ENCODE measurements around the gene NAPB.

The NAPB gene

GRCh38 chr20:23437126-23437899, 16.0 kb upstream of the NAPB start:
- no peak for DNase-seq

- DNase-seq = no peak
Observed at GRCh38 chr20:23436681-23437080, 15.4 kb upstream of the NAPB start.

DNA sequence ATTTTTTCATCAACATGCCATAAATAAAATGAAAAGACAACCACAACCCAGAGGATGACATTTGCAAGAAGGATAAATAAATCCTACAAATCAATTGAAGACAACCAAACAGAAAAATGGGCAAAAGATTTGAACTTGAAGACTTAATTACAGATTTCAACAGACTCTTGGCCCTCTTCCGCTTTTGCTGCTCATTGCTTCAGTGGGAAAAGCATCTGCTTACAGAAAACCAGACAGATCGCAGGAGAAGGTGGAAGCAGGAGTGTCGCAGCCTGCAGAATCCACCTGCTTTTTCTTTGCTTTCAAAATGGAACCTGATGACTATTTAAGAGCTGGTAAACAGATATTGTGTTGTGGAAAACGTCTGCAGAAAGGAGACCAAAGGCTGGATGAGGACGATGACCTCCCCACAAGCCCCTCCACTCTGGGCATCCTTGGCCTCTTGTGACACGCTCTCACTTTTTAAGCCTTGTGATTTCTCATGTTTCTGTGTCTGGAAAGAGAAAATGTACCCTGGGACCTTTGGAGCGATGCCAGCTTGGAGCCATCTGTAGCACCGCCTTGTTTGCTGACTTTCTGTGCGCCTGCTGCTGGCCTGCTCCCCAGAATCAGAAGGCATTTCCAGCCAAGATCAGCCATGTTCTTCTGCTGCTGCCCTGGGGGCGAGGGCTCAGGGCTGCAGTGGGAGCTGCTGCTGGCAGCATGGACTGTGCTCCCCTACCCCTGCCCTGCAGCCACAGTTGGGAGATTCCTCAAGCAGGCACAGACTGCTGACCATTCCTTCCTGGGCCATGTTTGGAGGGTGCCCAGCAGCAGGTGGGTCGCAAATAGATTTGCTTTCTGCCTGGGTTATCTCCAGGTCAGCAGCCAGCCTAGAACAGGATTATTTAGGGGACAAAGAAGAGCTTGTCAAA, 14.6 kb upstream of the NAPB start:
- DNase-seq = no peak

DNA sequence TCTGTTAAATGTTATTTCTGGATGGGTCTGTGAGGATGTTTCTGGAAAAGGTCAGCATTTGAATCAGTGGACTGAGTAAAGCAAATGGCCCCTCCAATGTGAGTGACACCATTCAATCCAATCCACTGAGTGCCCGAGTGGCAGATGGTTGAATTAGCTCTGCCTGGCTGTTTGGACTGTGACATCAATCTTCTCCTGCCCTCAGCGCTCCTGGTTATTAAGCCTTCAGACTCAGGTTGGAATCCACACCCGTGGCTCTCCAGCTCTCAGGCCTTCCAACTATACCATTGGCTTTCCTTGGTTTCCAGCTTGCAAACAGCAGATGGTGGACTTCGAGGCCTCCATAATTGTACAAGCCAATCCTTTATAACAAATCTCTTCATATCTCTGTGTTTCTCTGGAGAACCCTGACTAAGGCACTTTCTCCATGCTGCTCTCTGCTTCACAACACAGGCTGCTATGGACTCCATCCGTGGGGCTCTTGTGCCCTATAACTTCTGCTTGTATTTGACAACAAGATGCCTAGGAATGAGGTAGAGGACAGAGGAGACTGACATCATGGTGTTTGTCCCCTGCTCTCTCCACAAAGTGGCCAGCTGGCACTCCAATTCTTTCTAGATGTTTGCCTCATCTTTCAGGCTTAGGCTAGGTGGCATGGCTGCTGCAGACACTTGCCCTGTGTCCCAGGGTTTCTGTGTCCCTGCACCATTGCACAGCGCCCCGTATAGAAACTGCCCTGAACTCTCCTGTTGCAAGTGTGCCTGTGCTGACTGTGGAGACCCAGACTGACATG, 13.4 kb upstream of the NAPB start:
- DNase-seq = no peak

GRCh38 chr20:23433628-23434027, 12.3 kb upstream of the NAPB start:
- no peak for DNase-seq

GRCh38 chr20:23425129-23425528, 3.8 kb upstream of the NAPB start:
- no peak for DNase-seq

GRCh38 chr20:23419995-23420901, 1.0 kb downstream of the NAPB start:
- DNase-seq = peak; percentile 36

- no peak for DNase-seq
Observed at GRCh38 chr20:23419657-23419994, 1.7 kb downstream of the NAPB start.

DNA sequence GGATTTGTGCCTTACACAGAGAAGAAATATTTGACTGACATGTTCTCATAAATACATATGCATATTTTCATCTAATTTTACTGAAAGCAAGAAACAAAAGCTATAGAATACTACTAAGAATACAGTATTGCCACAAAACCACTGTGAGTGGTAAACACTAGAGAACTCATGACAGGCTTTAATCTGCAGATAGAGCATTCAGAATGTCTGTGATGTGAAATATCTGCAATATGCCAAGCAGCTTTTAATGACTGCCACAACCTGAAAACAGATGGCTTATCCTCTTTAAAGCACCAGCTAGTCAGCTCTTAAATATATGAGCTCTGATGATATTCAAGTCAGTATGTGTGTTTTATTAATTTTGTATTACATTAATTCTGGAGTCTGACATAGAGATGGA, 3.4 kb downstream of the NAPB start:
- no peak for DNase-seq

DNA sequence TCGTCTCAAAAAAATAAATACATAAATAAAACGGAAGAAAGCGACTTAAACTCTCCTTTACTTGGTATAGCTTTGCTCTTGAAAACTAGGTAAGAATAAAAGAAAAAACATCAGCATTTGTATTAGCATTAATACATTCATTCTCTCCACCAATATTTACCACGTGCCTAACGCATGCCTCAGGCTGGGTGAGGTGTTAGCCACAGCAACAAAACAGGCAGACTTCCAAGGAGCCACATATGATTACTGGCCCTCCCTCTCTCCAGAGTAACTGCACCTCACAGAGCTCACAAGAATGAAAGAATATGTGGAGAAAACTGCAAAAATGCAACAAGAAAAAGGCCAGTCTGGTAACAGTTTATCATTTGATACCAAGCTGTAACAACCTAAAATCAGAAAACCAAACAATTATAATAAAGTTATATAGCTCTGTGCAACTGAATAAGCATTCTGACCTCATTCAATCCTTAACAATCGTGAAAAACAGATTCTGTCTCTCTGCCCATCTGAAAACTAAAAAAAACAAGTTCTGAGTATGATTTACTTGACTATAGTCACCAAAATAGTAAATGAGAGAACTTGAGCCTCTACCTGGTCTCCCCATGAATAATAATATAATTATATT, 5.2 kb downstream of the NAPB start:
- DNase-seq = no peak

GRCh38 chr20:23415555-23415954, 5.7 kb downstream of the NAPB start:
- DNase-seq = no peak

DNA sequence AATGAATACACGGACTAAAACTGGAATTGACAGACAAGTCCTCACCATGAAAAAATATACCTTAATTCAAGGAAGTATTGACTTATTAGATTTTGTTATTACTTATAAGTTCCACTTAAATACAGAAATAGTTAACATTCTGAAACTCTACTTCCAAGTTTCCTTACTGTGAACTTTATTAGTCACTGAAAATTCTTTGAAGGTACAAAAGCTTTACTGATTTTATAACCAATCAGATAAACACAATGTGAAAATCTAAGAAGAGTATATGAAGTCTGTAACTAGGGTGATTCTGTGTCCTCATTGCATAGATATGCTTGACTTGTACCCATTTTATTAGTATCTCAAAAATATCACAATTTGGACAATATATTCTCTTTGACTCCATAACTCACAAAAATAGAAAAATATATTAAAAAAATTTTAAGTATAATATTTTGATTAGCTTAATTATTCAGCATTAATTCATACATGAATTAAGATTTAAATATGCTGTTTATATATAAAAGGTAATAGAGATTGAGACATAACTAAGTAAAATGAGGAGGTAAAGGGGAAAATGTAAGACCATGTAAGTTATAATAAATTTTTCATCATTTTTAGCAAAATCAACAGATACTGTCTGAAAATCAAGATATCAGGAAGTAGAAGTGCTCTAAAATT, 6.6 kb downstream of the NAPB start:
- DNase-seq = no peak

GRCh38 chr20:23413862-23414422, 7.3 kb downstream of the NAPB start:
- DNase-seq = no peak

DNA sequence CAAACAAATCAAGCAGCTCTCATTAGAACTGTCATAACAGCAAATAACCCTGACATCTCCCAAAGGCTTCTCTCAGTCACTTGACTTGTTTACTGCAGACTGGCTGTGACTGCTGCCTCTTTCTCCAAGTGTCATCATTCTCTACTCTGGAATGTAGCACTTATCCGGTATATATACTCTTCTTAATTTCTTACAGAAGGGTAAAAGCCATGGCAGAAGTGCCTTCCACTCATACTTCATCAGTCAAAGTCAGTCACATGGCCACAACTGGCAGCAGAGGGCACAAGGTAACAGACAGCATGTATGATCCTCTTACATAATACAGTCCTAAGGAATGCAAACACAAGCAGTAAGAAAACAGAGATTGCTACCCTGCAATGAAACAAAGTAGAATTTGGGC, 9.3 kb downstream of the NAPB start:
- DNase-seq = no peak

DNA sequence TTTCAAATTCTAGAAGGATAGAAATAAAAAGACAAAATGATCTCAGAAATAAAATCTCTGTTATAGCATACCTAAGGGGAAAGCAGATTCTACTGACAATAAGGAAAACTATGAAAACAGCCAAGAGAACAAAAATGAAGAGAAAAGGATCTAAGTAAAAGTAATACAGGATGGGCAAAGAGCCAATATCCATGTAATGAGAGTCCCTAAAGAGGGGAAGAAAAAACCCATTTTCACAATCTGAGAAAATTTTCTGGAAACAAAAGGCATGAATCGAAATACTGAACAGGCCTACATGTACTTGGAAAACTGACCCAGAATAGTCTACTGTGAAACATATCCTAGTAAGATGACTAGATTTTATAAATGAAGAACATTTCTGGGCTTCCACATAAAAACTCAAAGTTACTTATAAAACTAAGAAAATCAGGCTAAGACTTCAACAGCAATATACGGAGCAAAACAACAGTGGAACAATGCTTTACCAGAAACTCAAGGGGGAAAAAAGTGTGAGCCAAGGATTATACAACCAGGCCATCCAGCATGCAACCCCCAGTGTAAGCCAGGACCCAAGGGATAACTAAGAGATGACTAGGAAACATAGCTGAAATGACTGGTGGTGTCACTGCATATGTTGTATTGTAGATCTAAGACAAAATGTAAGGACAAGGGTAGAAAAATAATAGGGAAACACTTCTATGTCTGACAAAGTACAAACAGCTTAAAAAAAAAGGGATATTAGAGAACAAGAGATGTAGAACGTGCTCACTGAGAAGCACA, 10.2 kb downstream of the NAPB start:
- no peak for DNase-seq

DNA sequence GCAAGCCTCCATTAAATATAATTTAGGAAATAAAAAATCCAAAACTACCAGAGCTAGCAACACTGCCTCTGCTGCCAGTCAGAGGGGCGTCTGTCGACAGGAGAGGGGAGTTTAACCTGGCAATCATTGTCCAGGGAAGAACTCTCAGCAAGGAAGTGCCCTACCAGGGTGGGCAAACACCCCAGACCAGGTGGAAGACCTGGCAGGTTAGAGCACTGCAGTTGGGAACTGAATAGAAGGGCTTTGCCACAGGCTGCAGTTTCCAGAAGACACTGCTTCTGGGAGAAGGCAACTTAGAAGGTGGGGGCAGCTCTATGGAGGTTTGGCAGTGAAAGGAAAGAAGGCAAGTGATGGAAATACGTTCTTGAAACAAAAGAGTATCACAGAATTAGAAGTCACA, 11.5 kb downstream of the NAPB start:
- no peak for DNase-seq

DNA sequence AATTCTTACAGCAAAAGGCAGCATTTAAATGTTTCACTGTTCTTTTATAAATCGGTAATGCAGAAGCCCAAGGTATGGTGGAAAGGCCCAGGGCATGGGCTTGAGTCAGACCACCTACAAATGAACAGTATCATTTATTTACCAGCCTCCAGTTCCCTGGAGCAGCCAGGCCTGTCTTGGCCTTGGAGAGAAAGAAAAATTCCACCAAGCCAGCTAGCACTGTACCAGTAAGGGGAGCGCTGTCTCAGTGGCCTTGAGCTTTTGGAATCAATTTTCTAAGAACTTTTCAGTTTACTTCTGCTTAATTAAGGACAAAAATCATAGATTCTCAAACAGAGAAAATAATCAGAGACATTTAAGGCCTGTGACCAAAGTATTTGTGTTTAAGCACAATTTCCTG, 12.3 kb downstream of the NAPB start:
- no peak for DNase-seq

- DNase-seq = no peak
Observed at GRCh38 chr20:23407781-23408464, 13.4 kb downstream of the NAPB start.

DNA sequence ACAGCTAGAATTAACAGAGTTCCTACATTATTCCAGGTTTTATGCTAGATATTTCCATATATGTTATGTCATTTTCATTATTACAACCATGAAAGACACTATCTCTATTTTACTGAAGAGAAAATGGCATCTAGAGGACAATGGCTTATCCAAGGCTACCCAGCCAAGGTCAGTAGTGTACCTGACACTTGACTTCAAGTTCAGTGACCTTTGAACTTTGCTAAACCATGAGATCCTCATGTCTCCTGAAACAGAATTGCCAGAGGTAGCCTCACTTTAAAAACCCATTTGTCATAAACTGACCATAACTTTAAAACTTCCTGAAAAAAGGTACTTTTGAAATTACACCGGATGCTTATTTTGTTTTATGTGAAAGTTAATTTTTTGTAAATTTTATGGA, 14.4 kb downstream of the NAPB start:
- DNase-seq = no peak
